Measurements from ENCODE around the gene DKK2.

DKK2 gene

GRCh38 chr4:107017443-107018343, 18.4 kb downstream of the DKK2 start:
- DNase-seq (ENCODE audit: low spot score) = no peak

GRCh38 chr4:107011312-107011711, 24.8 kb downstream of the DKK2 start:
- DNase-seq (ENCODE audit: low spot score) = no peak

GRCh38 chr4:107009196-107009968, 26.7 kb downstream of the DKK2 start:
- no peak for DNase-seq (ENCODE audit: low spot score)

- no peak for DNase-seq (ENCODE audit: low spot score)
Observed at GRCh38 chr4:107008115-107008514, 28.0 kb downstream of the DKK2 start.

- DNase-seq (ENCODE audit: low spot score) = no peak
Observed at GRCh38 chr4:107006218-107006617, 29.9 kb downstream of the DKK2 start.

- DNase-seq (ENCODE audit: low spot score) = no peak
Observed at GRCh38 chr4:106996490-106996889, 39.6 kb downstream of the DKK2 start.

- DNase-seq (ENCODE audit: low spot score) = no peak
Observed at GRCh38 chr4:106993827-106994226, 42.3 kb downstream of the DKK2 start.

- DNase-seq (ENCODE audit: low spot score) = no peak
Observed at GRCh38 chr4:106987311-106987710, 48.8 kb downstream of the DKK2 start.

- no peak for DNase-seq (ENCODE audit: low spot score)
Observed at GRCh38 chr4:106986486-106986885, 49.6 kb downstream of the DKK2 start.

- DNase-seq (ENCODE audit: low spot score) = no peak
Observed at GRCh38 chr4:106985830-106986229, 50.3 kb downstream of the DKK2 start.

- DNase-seq (ENCODE audit: low spot score) = no peak
Observed at GRCh38 chr4:106982711-106983211, 53.4 kb downstream of the DKK2 start.

GRCh38 chr4:106981431-106981830, 54.7 kb downstream of the DKK2 start:
- no peak for DNase-seq (ENCODE audit: low spot score)

GRCh38 chr4:106979476-106979875, 56.6 kb downstream of the DKK2 start:
- no peak for DNase-seq (ENCODE audit: low spot score)

GRCh38 chr4:106978046-106978774, 57.9 kb downstream of the DKK2 start:
- no peak for DNase-seq (ENCODE audit: low spot score)

- no peak for DNase-seq (ENCODE audit: low spot score)
Observed at GRCh38 chr4:106971636-106972035, 64.5 kb downstream of the DKK2 start.

- DNase-seq (ENCODE audit: low spot score) = no peak
Observed at GRCh38 chr4:106967892-106968291, 68.2 kb downstream of the DKK2 start.

GRCh38 chr4:106953036-106953705, 82.9 kb downstream of the DKK2 start:
- no peak for DNase-seq (ENCODE audit: low spot score)

GRCh38 chr4:106951891-106952290, 84.2 kb downstream of the DKK2 start:
- DNase-seq (ENCODE audit: low spot score) = no peak

- no peak for DNase-seq (ENCODE audit: low spot score)
Observed at GRCh38 chr4:106941841-106942240, 94.3 kb downstream of the DKK2 start.

GRCh38 chr4:106930522-106930921, 105.6 kb downstream of the DKK2 start:
- no peak for DNase-seq (ENCODE audit: low spot score)

- DNase-seq (ENCODE audit: low spot score) = no peak
Observed at GRCh38 chr4:106929248-106929647, 106.9 kb downstream of the DKK2 start.

GRCh38 chr4:106914223-106914622, 121.9 kb downstream of the DKK2 start:
- DNase-seq (ENCODE audit: low spot score) = no peak
